GM12892 (cell line): Measurements from ENCODE around the gene FEV.

Source experiments
- POLR2A ChIP-seq: IDR thresholded peaks from 2 replicates; pipeline ENCODE4 v1.6.1; 2011; ENCODE audit warnings: low read depth, low read length, control low read depth
- TAF1 ChIP-seq: IDR thresholded peaks from 2 replicates; pipeline ENCODE4 v1.6.1; 2011; ENCODE audit warnings: low read depth, mild to moderate bottlenecking, control low read depth, low read length, borderline replicate concordance

DNA sequence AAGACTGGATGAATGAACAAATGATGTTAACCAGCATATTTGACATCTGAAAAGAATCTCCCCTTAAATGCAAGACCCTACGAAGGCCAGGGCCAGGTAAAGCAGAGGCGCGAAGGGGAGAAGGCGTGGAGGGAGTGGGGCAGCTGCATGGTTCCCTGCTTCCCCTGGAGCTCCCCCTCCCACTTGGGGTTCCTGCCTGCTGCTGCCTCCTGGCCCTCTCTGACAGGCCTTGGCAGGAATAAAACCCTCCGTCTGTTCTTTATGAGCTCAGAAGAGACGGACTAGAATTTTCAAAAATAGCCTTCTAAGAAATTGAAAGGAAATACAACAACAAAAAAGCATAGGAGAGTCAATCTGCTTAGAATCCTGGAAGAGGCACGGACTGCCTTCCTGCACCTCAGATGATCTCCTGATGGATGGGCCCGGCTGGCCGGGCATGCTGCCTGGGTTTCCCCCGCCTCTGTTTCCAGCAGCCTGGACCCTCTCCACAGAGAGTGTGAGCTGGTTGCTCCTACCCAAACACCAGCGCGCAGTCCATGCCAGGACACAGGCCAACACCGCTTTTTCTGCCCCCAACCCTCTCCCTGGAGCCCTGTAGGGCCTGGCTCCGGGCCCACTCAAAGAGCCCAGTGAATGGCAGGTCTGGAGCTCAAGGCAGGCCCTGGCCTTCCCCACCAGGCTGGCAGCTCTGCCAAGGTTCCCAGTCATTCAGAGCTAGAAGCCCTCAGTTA lies 32.4 kb upstream of the FEV start:
- TF ChIP-seq POLR2A (no peak), TAF1 (no peak)
